GM12878 (cell line): ENCODE results near the gene HPSE2.

Source experiments
- EGR1 ChIP-seq, 2 experiments: IDR thresholded peaks; 1 replicate in 1 of 2; 2 replicates in 1 of 2; pipeline ENCODE4 v1.6.1; 2011 to 2012; ENCODE audit warnings: low read depth in 2 of 2, low read length in 2 of 2, borderline replicate concordance in 1 of 2, mild to moderate bottlenecking in 1 of 2, moderate library complexity in 1 of 2
- EP300 ChIP-seq, 2 experiments: fragments of 150-350 bp in 1 of 2; IDR thresholded peaks; 2 replicates each; pipeline ENCODE4 v1.6.1; 2011 to 2012; ENCODE audit warnings: low read depth in 2 of 2, low read length in 2 of 2, borderline replicate concordance in 1 of 2, improper control_type of control experiment in 1 of 2, inconsistent platforms in 1 of 2; ENCODE audit not compliant: control insufficient read depth in 1 of 2
- NRF1 ChIP-seq: conservative IDR thresholded peaks from 2 replicates; pipeline ENCODE4 v1.6.1; 2011; ENCODE audit warnings: mild to moderate bottlenecking, low read depth, low read length, improper control_type of control experiment
- TARDBP ChIP-seq: IDR thresholded peaks from 2 replicates; pipeline ENCODE4 v1.6.1; 2016; ENCODE audit warnings: borderline replicate concordance

DNA sequence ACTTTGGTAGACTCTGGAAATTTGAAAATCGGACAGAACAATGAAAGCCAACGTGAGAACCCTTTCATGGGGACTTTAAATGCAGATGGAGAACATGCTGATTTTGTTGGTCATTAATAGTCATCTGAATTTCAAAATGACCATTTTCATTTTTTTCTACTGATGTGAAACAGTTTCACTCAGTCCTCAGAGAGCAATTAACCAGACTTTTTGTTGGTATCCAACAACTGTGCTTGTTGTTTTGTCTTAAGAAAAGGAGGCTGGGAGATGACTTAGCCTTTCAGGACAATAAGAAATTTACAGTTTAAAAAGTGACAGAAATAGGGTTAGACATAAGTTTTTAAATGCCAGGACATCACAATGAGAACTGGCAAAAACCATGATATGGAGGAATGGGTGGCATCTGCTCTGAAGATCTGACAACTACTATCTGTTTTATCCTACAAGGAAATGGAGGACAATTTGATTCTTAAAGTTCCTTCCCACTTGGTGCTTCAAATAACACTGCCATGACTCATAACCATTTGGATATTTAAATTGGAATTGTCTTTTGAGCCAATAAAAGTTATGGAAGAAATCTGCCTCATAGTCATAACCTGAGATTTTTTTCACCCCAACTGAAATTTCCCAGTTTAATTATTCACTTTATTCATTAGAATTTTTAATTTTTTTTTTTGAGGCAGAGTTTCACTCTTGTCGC lies 701.8 kb downstream of the HPSE2 start:
- no peak for TF ChIP-seq EGR1 (IDR thresholded peaks at IDR 0.05; ENCODE audit: borderline replicate concordance in 1 of 2, low read depth in 2 of 2, low read length in 2 of 2)
- no peak for TF ChIP-seq NRF1
- TF ChIP-seq EP300 (IDR thresholded peaks at IDR 0.05; ENCODE audit: borderline replicate concordance in 1 of 2, control insufficient read depth in 1 of 2, low read depth in 2 of 2, low read length in 2 of 2) = no peak
- no peak for TF ChIP-seq TARDBP
